ENCODE results near the gene AIP.

DNA sequence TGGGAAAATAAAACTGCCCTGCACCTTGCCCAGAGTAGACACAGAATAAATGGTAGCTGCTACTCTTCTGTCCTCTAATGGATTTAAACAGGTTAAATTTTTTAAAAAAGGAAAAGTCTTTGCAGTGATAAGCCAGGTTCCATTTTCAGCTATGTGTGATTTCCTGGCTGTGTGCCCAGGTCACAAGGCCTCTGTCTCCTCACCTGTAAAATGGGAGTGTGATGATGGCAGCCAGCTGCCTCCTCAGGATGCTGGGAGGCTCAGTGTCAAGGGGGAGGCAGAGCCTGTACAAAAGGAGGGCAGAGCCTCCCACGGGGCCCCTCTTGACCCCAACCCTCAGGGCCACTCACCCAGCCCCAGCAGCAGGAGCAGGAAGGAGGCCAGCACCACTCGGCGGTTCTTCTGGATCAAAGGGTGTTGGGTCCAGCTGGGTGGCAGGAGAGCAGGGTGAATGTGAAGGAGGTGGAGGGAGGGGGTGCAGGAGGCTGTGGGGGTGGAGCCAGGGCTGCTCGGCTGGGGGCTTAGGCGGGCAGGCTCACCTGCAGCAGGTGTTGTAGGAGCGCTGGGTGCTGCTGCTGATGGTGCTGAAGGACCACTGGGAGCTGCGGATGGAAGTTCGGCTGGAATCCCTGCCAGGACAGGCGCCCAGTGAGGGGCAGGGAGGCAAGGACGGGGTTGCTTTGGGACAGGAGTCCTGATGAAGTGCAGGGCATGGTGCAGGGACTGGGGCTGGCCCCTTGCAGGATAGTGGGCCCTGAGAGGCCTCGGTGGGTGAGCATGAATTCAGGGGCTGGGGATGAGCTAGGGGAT lies 15.7 kb upstream of the AIP start:
- TF ChIP-seq, protein P1, sequence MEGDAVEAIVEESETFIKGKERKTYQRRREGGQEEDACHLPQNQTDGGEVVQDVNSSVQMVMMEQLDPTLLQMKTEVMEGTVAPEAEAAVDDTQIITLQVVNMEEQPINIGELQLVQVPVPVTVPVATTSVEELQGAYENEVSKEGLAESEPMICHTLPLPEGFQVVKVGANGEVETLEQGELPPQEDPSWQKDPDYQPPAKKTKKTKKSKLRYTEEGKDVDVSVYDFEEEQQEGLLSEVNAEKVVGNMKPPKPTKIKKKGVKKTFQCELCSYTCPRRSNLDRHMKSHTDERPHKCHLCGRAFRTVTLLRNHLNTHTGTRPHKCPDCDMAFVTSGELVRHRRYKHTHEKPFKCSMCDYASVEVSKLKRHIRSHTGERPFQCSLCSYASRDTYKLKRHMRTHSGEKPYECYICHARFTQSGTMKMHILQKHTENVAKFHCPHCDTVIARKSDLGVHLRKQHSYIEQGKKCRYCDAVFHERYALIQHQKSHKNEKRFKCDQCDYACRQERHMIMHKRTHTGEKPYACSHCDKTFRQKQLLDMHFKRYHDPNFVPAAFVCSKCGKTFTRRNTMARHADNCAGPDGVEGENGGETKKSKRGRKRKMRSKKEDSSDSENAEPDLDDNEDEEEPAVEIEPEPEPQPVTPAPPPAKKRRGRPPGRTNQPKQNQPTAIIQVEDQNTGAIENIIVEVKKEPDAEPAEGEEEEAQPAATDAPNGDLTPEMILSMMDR (conservative IDR thresholded peaks at IDR 0.05; ENCODE audit: low read depth, low read length): no peak
- TF ChIP-seq EZH2phosphoT487 (IDR thresholded peaks at IDR 0.05; ENCODE audit: borderline replicate concordance, low read length) (no peak), EZH2 (IDR thresholded peaks at IDR 0.05; ENCODE audit: low read length, unreplicated experiment) (no peak)
